HG03196 (cell line): ENCODE results near the gene PTRH1.

Source experiments
- ATAC-seq: cut with Tn5 transposase; IDR thresholded peaks from one replicate; pipeline ENCODE4 v1.9.1; 2021; ENCODE audit not compliant: unreplicated experiment

Gene PTRH1

GRCh38 chr9:127664678-127665507, 50.6 kb downstream of the PTRH1 start:
- ATAC-seq = no peak

- ATAC-seq = no peak
Measured at GRCh38 chr9:127664324-127664677, 51.2 kb downstream of the PTRH1 start.
